Lower lobe of right lung (tissue), 2 donors: ENCODE results near the gene DYRK2. TPM values are rescaled to one million over a fixed set of nuclear protein-coding genes. Genes with fewer than 3 reads are reported as not detected.

Source experiments
- ATAC-seq, 2 donors: fragments of 200-7000 bp; cut with Tn5 transposase; one replicate each; pipeline ENCODE4 v1.9.1; 2020 to 2022; ENCODE audit warnings: mild to moderate bottlenecking in 2 of 2, moderate library complexity in 2 of 2
- DNase-seq: peaks from one replicate; pipeline ENCODE4 v3.0.0-alpha.2; 2020
- H3K27ac ChIP-seq: fragments of 200-600 bp; one replicate; pipeline ENCODE4 v1.8.0; 2022
- H3K27me3 ChIP-seq: fragments of 200-600 bp; one replicate; pipeline ENCODE4 v1.8.0; 2022; ENCODE audit warnings: low read depth
- H3K36me3 ChIP-seq: fragments of 200-600 bp; one replicate; pipeline ENCODE4 v1.8.0; 2022; ENCODE audit warnings: mild to moderate bottlenecking
- H3K4me1 ChIP-seq: fragments of 200-600 bp; one replicate; pipeline ENCODE4 v1.8.0; 2022
- H3K4me3 ChIP-seq: fragments of 200-600 bp; one replicate; pipeline ENCODE4 v1.8.0; 2022; ENCODE audit warnings: mild to moderate bottlenecking
- H3K9me3 ChIP-seq: fragments of 200-600 bp; one replicate; pipeline ENCODE4 v1.8.0; 2022
- intact Hi-C: fragments of 100-400 bp; cut with DNase I; formaldehyde crosslinking; loops from one replicate; pipeline ENCODE4 v1.11.0; 2022
- total RNA-seq: library from RNA; stranded (reverse); fragmentation: NEBNext Ultra II Directional; extraction: Animal tissue kit (Norgen Biotek cat#: 25700); gene quantifications from one replicate; pipeline ENCODE4 v1.2.1, GENCODE V29; 2021
- TF ChIP-seq, protein P1 (sequence below): fragments of 200-600 bp; IDR thresholded peaks from one replicate; pipeline ENCODE4 v1.8.0; 2022; ENCODE audit warnings: antibody characterized with exemption, mild to moderate bottlenecking
- donor health status: DM: no; HTN: yes; CAD: no; lungs with severe emphysema.

DYRK2 gene
- total RNA-seq, 1 donor from 2014 or later, result 17.6 TPM

DNA sequence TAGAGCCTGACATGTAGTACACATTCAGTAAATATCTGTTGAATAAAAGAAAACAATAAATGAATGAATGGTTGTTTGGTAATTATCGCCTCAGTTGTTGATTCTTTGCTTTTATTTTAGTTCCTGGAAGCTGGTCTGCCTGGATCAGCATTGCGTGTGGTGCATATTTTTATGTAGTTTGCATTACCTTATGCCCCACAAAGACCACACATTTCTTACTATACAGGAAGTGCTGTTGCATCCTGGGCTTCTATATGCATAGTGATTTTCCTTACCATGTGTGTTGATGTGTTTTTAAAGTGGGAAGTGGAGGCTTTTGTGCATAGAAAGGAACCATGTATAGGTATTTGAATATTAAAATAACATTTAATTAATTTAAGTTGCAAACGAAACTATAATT, 43.6 kb downstream of the DYRK2 start:
- Histone ChIP-seq H3K27me3 (no peaks in the 10 kb centered on the region), H3K9me3 (no peaks in the 10 kb centered on the region), H3K27ac (no peak overlapping the region), H3K4me1 (no peaks in the 10 kb centered on the region), H3K4me3 (no peak overlapping the region), H3K36me3 (no peaks in the 10 kb centered on the region)
- no peak for ATAC-seq
- TF ChIP-seq, protein P1, sequence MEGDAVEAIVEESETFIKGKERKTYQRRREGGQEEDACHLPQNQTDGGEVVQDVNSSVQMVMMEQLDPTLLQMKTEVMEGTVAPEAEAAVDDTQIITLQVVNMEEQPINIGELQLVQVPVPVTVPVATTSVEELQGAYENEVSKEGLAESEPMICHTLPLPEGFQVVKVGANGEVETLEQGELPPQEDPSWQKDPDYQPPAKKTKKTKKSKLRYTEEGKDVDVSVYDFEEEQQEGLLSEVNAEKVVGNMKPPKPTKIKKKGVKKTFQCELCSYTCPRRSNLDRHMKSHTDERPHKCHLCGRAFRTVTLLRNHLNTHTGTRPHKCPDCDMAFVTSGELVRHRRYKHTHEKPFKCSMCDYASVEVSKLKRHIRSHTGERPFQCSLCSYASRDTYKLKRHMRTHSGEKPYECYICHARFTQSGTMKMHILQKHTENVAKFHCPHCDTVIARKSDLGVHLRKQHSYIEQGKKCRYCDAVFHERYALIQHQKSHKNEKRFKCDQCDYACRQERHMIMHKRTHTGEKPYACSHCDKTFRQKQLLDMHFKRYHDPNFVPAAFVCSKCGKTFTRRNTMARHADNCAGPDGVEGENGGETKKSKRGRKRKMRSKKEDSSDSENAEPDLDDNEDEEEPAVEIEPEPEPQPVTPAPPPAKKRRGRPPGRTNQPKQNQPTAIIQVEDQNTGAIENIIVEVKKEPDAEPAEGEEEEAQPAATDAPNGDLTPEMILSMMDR, result no peak
- no peak for DNase-seq
- intact Hi-C loops, result no loop called here

DNA sequence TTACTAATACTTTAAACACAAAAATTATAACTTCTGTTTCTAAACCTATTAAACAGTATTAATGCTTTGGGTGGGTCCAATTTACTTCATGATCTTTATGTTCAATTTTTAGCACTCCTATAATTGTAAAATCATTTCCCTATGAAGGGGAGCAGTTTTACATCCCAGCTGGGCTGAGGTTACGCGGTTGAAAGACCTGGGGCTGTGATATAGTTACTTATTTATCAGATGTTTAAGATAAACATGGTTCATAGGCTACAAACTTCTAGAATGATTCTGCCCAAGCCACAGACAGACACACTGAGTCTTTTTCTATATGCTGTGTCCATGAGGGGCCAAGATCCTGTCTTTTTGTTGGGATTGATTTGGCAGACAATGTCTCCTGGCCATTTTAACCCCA, 44.4 kb downstream of the DYRK2 start:
- ATAC-seq (no peak), DNase-seq (no peak)
- TF ChIP-seq, protein P1, result no peak
- intact Hi-C loops, result no loop called here
- no peak overlapping the region for H3K4me3 ChIP-seq
- no peak overlapping the region for H3K27ac ChIP-seq
- no peaks in the 10 kb centered on the region for H3K27me3 ChIP-seq
- peaks cover under 1% of the 10 kb centered on the region for H3K4me1 ChIP-seq
- H3K36me3 ChIP-seq, result no peaks in the 10 kb centered on the region
- H3K9me3 ChIP-seq, result no peaks in the 10 kb centered on the region

DNA sequence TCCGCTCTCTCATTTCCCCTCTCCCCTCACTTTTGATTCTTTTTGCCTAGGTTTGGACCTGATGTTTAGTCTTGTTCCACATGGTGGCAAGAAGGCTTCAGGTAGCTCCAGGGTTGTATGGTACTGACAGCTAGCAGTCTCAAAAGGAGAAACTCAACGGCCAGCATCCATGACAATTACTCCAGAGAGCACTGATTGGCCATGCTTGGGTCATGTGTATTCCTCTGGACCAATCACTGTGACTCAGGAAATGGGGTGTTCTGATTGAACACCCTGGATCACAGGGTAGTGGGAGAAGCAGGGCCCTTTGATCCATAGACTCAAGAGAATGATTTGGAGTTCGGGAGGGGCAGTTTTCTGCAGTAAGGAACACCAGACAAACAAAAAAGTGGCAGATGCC, 45.3 kb downstream of the DYRK2 start:
- Histone ChIP-seq H3K4me3 (no peak overlapping the region), H3K27me3 (no peaks in the 10 kb centered on the region), H3K27ac (no peak overlapping the region), H3K36me3 (no peaks in the 10 kb centered on the region), H3K9me3 (no peaks in the 10 kb centered on the region), H3K4me1 (peaks cover 8% of the 10 kb centered on the region)
- no peak for ATAC-seq
- DNase-seq, result no peak
- intact Hi-C loops, result no loop called here
- TF ChIP-seq, protein P1, result no peak

DNA sequence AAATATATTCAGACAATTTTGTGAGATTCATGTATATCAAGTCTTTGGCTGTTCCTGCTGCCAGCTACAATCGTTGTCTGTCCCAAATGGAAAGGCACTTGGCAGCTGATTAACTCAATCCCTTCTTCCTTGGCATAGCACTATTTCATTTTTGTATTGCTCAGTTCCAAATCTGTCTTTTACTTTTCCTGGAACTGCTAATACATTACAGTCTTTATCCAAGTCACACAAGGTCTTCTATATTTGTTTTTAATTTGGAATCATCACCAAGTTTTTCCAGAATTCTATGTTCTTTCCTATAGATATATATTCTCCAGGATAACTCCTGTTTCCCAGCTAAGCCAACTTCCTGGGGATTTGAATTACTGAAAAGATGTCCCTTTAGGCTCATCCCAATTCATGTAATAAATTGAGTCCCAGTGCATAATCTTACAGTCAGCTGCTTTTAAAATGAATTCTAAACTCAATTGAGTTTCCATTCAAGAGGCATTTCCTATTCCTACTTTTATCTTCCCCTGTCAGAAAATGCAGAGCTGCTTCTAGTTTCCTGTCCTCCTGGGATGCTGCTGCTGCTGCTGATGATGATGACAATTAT, 45.9 kb downstream of the DYRK2 start:
- Histone ChIP-seq H3K27ac (no peak overlapping the region), H3K27me3 (no peaks in the 10 kb centered on the region), H3K4me3 (no peak overlapping the region), H3K4me1 (peaks cover 11% of the 10 kb centered on the region), H3K9me3 (no peaks in the 10 kb centered on the region), H3K36me3 (no peaks in the 10 kb centered on the region)
- no peak for DNase-seq
- ATAC-seq, result no peak
- TF ChIP-seq, protein P1, result no peak
- intact Hi-C loops, result no loop called here

DNA sequence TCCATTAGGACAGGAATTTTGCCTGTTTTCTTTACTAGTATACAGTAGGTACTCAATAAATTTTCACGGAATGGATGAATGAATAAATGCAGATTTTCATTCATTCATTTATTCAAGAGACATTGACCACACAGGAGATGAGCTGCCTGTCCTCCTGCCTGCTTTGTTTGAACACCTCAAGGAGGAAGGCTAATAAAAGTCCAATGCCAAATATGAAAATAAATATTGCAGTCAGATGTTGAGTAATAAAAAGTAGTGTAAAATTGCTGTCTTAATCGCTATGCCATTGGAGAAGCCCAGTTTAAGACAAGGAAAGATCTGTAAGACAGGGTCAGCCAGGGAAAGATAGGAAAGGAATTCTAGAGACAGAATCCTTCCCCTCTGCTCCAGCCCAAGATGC, 47.4 kb downstream of the DYRK2 start:
- H3K4me3 ChIP-seq, result no peak overlapping the region
- no peaks in the 10 kb centered on the region for H3K9me3 ChIP-seq
- ATAC-seq (no peak), DNase-seq (no peak)
- H3K27ac ChIP-seq, result no peak overlapping the region
- intact Hi-C loops, result no loop called here
- TF ChIP-seq, protein P1, result no peak
- no peaks in the 10 kb centered on the region for H3K36me3 ChIP-seq
- peaks cover 15% of the 10 kb centered on the region for H3K4me1 ChIP-seq
- no peaks in the 10 kb centered on the region for H3K27me3 ChIP-seq
